AML-193 (cell line): ENCODE data around the gene MADCAM1.

Experiments used
- DNase-seq, 2 experiments: peaks; one replicate each; lab custom pipeline; 2025; lab: John Stamatoyannopoulos, UW

MADCAM1 gene

GRCh38 chr19:532561-533363 is 36.5 kb downstream of the MADCAM1 start:
- peak; percentile 37 to 44 for DNase-seq

GRCh38 chr19:533364-534058 is 37.2 kb downstream of the MADCAM1 start:
- no peak for DNase-seq

GRCh38 chr19:534088-534487 is 37.8 kb downstream of the MADCAM1 start:
- DNase-seq, result no peak

- DNase-seq, result no peak
Measured at GRCh38 chr19:535017-535835, 38.9 kb downstream of the MADCAM1 start.

- no peak for DNase-seq
Measured at GRCh38 chr19:536031-536880, 40.0 kb downstream of the MADCAM1 start.

GRCh38 chr19:536881-537404 is 40.7 kb downstream of the MADCAM1 start:
- no peak for DNase-seq

GRCh38 chr19:538641-539428 is 42.5 kb downstream of the MADCAM1 start:
- DNase-seq, result no peak

- DNase-seq, result no peak
Measured at GRCh38 chr19:539429-540030, 43.2 kb downstream of the MADCAM1 start.

GRCh38 chr19:540867-541637 is 44.8 kb downstream of the MADCAM1 start:
- DNase-seq, result no peak

- no peak for DNase-seq
Measured at GRCh38 chr19:541699-542098, 45.4 kb downstream of the MADCAM1 start.

- DNase-seq, result no peak
Measured at GRCh38 chr19:542173-542866, 46.0 kb downstream of the MADCAM1 start.

- DNase-seq, result no peak
Measured at GRCh38 chr19:543910-544608, 47.8 kb downstream of the MADCAM1 start, which contains the start of gene GZMM. TSS of gene GZMM (plus strand) at chr19:544053. CDS start at chr19:544072, 19 bp downstream.

GRCh38 chr19:547117-547516 is 50.8 kb downstream of the MADCAM1 start:
- no peak for DNase-seq

- DNase-seq, result no peak
Measured at GRCh38 chr19:547836-548720, 51.8 kb downstream of the MADCAM1 start.

- DNase-seq, result no peak
Measured at GRCh38 chr19:548886-549830, 52.9 kb downstream of the MADCAM1 start.

GRCh38 chr19:554817-555216 is 58.5 kb downstream of the MADCAM1 start:
- no peak for DNase-seq
